ENCODE data around the gene LSM8.

Gene LSM8

DNA sequence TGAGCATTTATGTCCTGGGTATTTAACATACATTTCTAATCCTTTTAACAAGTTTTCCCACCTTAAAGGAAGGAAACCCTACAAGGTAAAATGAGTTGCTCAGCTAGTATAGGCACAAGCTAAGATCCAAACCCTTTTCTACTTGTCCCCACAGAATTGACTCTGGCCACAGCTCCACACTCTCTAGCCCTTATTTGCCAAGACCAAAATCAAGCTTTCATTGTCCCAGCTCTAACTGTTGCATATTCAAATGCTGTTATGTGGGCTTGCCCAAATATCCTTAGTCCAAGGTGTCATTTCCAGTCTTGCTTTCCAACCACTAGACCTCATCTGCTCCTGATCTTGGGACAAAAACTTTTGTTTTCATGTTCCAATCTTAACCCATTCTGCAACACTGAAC is 31.3 kb upstream of the LSM8 start:
- no peak for DNase-seq (ENCODE audit: low spot score)
- TF ChIP-seq, protein P1, sequence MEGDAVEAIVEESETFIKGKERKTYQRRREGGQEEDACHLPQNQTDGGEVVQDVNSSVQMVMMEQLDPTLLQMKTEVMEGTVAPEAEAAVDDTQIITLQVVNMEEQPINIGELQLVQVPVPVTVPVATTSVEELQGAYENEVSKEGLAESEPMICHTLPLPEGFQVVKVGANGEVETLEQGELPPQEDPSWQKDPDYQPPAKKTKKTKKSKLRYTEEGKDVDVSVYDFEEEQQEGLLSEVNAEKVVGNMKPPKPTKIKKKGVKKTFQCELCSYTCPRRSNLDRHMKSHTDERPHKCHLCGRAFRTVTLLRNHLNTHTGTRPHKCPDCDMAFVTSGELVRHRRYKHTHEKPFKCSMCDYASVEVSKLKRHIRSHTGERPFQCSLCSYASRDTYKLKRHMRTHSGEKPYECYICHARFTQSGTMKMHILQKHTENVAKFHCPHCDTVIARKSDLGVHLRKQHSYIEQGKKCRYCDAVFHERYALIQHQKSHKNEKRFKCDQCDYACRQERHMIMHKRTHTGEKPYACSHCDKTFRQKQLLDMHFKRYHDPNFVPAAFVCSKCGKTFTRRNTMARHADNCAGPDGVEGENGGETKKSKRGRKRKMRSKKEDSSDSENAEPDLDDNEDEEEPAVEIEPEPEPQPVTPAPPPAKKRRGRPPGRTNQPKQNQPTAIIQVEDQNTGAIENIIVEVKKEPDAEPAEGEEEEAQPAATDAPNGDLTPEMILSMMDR (IDR thresholded peaks at IDR 0.05; ENCODE audit: extremely low read depth, missing control alignments): no peak

DNA sequence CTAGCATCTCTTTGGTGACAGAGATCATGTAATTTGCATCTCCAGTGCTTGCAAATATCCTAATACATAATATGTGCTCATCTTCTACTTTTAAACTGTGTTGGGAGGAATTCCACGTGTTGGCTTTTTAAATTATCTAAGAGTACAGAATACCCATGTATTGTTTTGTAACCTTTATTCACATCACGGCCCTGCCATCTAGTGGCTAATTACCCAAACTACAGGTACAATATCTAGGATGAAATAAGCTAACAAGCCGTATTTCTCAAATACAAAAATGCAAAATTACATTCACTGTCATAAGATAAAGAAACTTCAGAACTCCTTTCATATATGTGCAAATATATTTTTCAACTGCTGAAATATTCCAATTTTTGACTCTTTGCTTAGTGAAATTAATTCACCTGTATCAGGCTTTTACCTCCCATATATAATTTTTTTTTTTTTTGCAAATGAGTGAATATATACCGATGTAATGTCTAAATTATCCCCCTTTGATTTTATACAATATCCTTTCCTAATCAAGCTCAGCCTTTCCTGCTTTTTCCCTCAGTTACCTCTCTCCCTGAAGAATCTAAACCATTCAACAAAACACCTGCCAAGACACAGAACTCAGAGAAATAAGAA is 30.3 kb upstream of the LSM8 start:
- TF ChIP-seq, protein P1 (IDR thresholded peaks at IDR 0.05; ENCODE audit: extremely low read depth, missing control alignments): peak; percentile 37
- peak; percentile 9 for DNase-seq (ENCODE audit: low spot score)

DNA sequence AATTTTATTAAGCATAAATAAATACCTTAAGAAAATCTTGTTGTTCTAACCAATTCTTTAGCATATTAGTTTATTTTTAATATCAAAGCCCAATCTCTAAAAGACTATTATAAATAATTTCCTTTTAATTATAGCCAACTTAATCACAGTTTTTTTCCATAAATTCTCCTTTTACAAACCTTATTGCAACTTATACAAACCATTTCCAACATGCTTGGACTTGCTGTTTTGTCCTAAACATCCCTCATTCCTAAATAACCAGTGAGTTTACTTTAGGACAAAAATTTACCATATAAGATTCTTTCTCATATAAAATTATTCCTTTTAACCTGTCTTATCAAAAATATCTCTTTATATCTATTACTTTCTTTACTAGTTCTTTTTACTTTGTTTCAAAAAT is 25.2 kb upstream of the LSM8 start:
- TF ChIP-seq, protein P1 (IDR thresholded peaks at IDR 0.05; ENCODE audit: extremely low read depth, missing control alignments): no peak
- no peak for DNase-seq (ENCODE audit: low spot score)

DNA sequence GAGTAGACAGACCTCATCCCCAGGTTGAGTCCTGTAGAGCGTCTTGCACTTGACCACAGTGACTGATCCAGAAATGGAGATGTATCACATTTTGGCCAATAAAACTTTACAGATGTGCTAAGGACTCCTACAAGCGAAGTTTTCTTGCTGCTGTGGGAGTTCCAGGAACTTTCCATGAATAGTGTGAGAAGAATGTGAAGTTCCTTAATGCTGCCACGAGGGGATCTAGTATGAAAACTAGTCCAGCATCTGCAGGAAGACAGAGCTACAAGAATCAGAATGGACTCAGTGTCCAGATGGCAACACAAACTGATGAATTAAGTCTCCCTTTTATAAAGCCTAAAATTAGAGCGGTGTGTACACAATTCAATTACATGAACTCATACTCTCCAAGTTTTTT is 14.8 kb upstream of the LSM8 start:
- TF ChIP-seq, protein P1 (IDR thresholded peaks at IDR 0.05; ENCODE audit: extremely low read depth, missing control alignments): no peak

DNA sequence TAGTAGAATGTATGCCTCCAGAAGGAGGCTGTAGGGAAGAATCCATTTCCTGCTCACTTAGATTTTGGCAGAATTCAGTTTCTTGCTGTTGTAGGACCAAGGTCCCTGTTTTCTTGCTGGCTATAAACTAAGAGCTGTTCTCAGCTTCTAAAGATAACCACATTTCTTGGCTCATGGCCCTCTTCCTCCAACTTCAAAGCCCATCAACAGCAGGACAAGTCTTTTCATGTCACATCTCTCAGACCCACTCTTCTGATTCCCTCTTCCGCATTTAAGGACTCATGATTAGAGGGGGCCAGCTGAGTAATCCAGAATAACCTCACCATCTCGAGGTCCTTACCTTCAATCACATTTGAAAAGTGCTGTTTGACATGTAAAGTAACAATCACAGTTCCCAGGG is 8.2 kb upstream of the LSM8 start:
- no peak for DNase-seq (ENCODE audit: low spot score)
- TF ChIP-seq, protein P1 (IDR thresholded peaks at IDR 0.05; ENCODE audit: extremely low read depth, missing control alignments): no peak

More for the DNA sequence above, 14.8 kb upstream of the LSM8 start:
- DNase-seq (ENCODE audit: low spot score): no peak

DNA sequence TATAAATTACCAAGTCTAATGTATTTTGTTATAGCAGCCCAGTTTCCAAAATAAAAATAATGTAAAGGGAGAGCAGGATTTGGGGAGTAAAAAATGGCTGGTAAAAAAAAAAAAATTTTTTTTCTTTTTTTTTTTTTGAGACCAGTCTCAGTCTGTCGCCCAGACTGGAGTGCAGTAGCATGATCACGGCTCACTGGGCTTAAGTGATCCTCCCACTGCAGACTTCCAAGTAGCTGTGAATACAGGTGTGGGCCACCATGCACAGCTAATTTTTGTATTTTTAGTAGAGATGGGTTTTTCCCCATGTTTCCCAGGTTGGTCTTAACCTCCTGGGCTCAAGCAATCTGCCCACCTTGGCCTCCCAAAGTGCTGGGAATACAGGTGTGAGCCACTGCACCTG is 4.8 kb upstream of the LSM8 start:
- no peak for DNase-seq (ENCODE audit: low spot score)
- TF ChIP-seq, protein P1 (IDR thresholded peaks at IDR 0.05; ENCODE audit: extremely low read depth, missing control alignments): no peak

DNA sequence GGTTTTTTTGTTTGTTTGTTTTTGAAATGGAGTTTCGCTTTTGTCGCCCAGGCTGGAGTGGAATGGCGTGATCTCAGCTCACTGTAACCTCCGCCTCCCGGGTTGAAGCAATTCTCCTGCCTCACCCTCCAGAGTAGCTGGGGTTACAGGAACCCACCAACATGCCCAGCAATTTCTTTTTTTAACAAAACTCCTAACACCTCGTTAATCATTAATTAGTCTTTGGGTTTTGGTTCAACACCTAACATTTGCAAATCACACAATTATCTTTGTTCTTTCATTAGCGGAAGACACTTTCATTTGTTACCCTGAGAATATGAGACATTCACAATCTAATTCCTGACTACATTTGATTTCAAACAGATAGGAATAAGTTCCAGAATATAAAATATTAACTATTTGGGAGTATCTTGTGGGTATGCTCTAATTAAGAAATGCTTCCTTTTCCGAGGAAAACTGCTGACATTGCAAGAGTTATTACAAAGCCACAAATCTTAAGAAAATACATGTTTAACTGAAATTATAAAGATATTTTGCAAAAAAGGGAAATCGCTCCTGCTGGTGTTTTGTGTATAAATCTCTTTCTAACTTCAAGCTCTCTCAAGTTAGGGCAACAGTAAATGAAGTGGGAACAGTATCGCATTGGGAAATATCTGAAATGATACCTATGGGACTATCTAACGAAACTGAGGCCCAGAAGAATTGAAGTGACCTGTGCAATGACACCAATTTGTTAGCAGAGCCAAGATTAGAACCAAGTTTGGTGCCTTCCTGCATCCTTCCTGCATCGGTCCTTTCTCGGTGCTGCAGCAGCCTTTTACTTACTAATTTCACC is 1.2 kb upstream of the LSM8 start:
- DNase-seq (ENCODE audit: low spot score): no peak

More for the DNA sequence above, 1.2 kb upstream of the LSM8 start:
- TF ChIP-seq, protein P1 (IDR thresholded peaks at IDR 0.05; ENCODE audit: extremely low read depth, missing control alignments): no peak
